Measurements from ENCODE around the gene AADAT.
"Not testable (repeated sequence)": the region's sequence is repeated elsewhere in the genome, so short reads cannot be mapped to it uniquely, and the experiment has no call there.

AADAT gene

DNA sequence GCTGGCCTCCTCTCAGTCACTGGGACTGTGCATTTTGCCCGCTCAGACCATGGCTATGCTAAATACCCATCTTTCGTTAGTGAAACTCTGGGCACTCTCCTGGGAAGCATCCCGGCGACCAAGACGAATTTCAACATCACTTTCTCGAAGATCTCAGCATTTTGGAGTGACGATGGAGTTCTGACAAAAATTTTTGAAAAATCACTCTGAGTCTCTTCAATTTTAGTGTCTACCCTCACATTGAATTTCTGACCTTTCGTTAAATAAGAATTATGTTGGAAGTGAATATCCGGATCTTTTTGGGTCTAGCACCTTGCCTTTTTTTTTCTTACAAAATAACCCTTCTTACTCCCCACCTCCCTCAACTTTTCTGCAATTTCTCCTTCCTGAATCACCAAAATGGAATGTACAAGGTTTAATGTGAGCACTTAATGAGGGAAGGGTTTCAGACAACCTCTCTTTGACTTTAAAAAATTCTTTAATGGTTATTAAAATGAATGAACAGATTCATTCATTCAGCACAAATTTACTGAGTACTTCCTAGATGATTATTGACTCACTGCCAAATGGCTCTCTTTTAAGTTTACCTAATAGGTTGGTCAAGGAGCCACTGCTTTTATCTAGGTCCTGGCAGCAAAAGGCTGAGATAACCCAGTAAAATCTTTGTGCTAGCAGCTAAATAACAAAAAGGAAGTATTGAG, 746 bp upstream of the AADAT start:
- DNase-seq (ENCODE audit: low read depth in 1 of 2, low spot score in 1 of 2), result no peak

DNA sequence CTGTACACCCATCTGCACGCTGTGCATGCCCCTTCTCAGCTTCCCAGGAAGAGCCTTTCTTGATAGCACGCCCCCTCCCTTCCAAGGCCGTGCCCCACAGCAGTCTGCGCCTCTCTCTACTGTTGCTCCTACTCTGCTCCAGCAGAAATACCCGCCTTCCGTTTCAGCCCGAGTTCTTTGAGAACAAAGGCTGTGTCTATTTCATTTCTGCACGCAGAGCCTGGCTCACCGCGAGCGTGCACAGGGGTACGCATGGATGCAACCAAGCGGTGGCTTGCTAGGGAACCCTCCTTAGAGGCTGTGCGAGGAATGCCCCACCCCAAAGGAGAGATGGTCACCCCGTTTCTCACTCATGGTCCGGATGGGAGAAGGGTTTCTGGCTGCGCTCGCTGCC, 485 bp downstream of the AADAT start:
- DNase-seq (ENCODE audit: low read depth in 1 of 2, low spot score in 1 of 2), result no peak

DNA sequence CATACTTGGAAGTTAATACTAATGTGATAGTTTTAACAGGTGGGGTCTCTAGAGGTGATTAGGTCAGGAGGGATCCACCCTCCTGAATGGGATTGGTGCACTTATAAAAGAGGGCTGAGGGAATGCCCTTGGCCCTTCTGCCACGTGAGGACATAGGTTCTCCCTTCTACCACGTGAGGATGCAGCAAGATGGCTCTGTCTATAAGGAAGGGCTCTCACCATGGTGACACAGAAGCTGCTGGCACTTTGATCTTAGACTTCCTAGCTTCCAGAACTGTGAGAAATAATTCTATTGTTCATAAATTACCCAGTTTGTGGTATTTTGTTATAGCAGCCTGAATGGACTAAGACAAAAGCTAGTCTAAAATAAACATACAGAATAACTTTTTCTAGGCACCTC, 1.0 kb downstream of the AADAT start:
- no peak for DNase-seq (ENCODE audit: low read depth in 1 of 2, low spot score in 1 of 2)

DNA sequence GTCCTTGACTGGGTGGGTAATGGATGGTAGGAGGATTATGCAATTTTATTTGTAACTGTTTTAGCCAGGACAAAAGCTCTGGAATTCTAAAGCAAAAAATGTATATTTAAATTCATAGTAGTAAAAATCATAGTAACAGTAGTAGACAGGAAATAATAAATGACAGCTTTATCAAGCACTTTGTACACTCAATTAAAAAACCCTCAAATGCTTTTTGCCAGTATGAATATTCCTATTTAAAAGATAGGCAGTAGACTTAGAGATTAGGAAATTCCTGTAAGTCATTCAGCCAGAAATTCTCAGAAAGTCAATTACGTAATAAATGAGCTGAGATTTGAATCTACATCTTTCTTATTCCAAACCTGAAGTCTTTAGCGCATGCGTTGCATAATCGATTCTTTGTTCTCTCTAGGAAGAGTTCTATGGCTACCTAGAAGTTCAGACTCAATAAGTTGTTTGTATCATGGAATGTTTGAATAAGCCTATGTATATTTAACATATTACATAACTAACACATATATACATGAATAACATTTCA, 2.5 kb downstream of the AADAT start:
- DNase-seq (ENCODE audit: low read depth in 1 of 2, low spot score in 1 of 2), result no peak

DNA sequence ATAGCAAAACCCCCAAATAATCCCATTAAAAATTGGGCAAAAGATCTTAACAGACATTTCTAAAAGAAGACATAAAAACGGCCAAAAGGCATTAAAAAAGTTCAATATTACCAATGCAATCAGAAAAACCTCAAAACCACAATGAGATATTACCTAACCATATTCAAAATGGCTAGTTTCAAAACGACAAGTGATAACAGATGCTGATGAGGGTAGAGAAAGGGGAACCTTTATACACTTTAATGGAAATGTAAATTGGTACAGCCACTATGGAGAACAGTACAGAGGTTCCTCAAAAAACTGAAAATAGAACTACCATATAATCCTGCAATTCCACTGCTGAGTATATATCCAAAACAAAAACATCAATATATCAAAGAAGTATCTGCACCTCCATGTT, 6.2 kb downstream of the AADAT start:
- no peak for DNase-seq (ENCODE audit: low read depth in 1 of 2, low spot score in 1 of 2)

DNA sequence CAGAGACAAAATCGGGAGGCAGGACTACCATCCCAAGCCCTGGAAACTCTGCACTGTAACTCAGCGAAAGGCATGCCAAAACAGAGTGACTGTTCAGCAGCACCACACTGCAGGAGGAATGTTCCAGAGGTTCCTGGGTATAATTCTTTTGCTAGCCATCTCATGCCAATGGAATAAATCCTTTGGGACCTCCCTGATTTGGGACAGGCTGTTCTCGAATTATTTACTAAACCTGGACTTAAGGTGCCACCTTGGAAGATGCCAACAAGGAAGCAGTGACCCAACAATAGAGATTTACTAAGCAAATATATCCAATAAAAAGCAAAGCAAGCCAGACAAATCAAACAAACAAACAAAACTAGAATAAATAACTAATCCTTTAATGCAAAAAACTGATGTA, 9.3 kb downstream of the AADAT start:
- no peak for DNase-seq (ENCODE audit: low read depth in 1 of 2, low spot score in 1 of 2)

DNA sequence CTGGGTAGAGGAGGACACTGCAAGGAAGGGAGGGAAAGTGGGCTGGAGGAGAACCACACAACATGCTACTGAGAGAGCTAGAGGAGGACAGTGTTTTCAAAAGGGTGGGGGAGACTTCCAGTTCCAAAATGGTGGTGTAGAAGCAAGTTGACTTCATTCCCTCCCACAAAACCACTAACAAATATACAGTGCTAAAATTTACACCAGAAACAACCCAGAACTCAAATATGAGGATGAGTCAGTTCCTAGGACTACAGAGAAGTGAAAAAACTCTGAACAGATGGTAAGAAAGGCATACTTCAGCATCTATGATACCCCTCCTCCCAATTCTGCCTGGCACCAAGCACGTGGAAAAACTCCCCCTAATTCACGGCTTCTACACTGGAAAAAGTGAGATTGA, 9.8 kb downstream of the AADAT start:
- DNase-seq (ENCODE audit: low read depth in 1 of 2, low spot score in 1 of 2), result no peak

DNA sequence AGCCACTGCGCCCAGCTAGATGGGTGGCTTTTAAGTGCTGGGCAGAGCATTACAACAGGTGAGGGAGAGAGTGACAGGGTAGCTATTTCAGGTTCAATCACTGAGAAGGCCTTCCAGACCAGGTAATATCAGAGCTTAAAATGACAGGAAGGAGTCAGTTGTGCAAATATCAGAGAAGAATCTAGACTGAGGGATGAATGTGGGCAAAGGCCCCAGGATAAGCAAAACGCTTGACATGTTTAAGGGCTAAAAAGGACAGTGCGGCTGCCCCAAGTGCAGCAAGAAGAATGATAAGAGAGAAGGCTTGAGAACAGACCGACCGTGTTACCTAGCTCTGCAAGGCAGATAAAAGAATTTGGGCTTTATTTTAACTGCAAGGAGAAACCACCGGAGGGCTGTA, 18.6 kb downstream of the AADAT start:
- DNase-seq (ENCODE audit: low read depth in 1 of 2, low spot score in 1 of 2), result no peak

DNA sequence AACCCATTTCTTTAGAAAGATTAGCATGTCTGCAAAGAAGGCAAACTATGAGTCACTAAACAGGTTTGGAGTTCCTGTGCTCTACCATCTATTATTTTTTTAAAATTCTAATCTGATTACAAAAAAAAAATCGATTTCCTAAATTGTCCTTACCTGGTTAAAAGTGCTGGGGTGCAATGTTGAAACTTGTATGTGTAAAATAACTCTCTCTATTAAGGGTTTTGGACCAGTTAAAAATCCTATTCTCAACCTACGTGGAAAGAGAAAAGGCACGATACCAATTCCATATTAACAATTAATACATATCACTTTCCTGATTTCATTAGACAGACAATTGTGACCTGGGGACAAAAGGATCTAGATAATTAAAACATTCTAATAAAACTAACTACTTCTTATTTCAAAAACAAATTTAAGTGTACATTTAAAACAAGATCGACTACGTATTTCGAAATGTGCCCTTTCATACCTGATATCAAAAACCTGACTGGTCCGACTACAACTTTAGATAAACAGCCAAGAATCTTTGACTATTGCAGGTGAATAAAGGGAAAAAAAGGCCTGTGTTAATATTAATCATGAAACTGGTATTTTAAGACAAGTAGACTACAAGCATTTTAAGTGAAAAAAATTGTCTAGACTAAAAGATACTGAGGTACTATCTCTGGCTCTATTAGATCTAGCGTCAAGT, 21.2 kb downstream of the AADAT start:
- DNase-seq (ENCODE audit: low read depth in 1 of 2, low spot score in 1 of 2), result no peak

DNA sequence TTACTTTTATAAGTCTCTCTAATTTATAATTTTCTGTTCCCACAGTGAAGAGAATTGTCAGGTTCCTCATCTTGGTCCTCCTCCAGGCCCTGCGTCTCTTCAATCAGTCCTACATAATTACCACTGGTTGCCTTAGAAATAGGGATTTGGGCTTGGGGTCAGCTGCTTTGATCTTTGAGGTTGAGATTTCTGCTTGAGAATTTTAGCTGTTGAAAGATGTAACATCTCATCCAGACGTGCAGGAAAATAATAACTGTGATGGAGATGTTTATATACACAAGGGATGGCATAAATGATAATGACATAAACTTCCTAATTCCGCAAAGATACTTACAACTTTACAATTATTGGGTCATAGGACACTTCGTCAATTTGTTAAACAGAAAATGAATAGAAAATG, 30.3 kb downstream of the AADAT start:
- DNase-seq (ENCODE audit: low read depth in 1 of 2, low spot score in 1 of 2), result no peak

DNA sequence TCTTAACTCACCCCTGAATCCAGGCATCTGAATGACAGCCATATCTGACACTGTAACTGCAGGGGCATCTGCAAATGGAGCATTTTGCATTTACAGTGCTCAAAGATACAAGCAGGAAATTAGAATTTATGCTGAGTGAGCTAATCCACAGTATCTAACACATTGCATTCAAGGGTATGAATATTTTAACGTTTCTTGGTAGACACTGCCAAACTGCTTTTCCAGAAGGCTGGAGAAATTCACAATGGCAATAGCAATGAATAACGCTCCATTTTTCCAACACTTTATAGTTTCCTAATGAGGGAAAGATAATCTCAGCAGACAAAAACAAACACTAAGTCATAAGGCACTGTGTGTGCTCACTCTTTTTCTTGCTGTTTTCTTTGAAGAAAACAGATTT, 30.9 kb downstream of the AADAT start:
- no peak for DNase-seq (ENCODE audit: low read depth in 1 of 2, low spot score in 1 of 2)

DNA sequence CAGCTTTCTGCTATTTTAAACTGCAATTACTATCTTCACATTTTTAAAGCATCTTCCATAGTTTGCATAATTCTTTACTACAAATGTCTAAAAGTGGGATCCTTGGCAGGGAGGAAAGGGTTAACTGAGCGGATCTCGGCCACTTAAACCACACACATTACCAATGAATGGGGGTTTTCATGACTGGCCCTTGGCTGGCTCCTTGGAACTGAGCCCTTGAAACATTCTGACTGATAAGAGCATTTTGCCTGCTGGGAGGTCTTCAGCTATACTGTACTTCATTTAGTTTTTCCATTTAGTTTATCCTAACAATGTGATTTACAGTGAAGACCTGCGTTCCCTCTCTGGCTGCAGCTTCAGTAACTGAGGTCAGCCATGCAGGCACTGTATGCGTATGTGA, 31.9 kb downstream of the AADAT start:
- no peak for DNase-seq (ENCODE audit: low read depth in 1 of 2, low spot score in 1 of 2)

DNA sequence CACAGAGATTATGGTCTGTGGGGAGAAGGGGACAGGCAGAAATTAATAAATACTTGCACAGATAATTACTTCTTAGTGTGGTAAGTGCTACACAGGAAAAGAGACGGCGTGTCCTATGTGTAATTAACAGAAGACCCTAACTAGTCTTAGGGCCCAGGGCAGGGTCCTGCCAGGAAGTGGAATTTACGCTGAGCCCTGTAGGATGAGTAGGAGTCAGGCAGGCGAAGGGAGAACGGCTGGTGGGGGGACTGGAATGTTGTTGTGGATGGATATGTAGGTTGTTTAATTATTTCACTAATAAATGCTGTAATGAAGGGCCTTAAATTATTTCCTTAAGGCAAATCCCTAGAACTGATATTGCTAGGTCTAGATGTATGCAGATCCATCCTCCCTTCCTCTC, 36.8 kb downstream of the AADAT start:
- DNase-seq (ENCODE audit: low read depth in 1 of 2, low spot score in 1 of 2), result no peak

DNA sequence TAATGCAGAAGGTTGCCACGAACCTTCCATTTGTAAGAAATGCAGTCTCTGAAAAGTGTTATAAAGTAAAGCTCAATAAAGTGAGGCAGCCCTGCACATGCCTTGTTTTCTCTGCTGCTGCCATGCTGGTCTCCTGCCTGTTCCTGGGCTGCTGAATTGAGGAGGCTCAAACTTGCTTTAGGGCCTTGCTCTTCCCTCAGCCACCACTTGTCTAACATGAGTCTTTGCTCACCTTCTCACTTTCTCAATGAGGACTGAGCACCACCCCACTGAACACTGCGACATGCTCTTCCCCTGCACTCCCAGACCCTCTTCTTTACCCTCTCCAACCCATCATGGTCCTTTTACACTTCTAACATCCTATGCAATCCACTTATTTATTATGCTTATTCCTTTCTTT, 38.4 kb downstream of the AADAT start:
- DNase-seq (ENCODE audit: low read depth in 1 of 2, low spot score in 1 of 2), result no peak

DNA sequence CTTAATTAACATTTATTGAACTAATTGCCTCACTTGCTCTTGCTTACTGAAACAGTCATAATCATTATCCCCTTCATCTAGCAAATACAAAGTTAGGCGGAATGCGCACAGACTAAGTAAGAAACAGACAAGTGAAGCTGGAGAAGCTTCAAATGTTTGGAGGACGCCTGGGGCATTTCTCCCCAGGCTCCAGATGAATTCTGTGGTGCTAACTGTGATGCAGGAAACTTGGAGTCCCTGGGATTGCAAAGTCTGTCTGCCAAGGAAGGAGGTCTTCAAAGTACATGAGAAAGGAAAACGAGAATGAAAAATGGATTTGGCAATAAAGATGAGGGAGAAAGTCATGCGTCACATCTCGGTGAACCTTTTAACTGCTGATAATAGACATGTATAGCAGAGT, 40.0 kb downstream of the AADAT start:
- no peak for DNase-seq (ENCODE audit: low read depth in 1 of 2, low spot score in 1 of 2)

DNA sequence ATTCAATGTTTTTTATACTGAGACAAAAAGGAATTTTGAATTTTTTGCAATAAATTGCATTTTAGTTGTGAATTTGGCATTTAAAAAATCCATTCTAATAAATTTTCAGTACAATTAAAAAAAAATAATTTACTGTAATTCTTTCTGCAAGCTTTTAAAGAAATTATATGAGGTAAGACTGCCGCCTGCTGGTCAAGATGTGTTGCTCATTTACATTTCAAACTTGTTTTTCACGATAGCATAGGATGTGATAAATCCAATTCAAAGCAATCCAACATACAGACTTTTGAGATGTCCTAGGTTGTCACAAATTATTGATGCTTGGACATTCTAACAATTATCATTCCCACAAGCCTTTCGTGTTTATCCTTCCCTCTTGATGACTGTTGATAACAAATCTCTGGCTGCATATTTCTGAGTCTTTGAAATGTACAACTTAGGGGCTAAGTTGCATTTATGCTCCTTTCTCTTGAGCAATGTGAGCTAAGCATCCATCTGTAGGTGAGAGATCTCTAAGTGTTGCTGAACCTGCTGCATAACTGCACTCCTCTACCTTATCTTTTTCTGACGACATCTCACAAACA, 41.9 kb downstream of the AADAT start:
- DNase-seq (ENCODE audit: low read depth in 1 of 2, low spot score in 1 of 2), result peak in 1 of 2 donors; percentile 37

DNA sequence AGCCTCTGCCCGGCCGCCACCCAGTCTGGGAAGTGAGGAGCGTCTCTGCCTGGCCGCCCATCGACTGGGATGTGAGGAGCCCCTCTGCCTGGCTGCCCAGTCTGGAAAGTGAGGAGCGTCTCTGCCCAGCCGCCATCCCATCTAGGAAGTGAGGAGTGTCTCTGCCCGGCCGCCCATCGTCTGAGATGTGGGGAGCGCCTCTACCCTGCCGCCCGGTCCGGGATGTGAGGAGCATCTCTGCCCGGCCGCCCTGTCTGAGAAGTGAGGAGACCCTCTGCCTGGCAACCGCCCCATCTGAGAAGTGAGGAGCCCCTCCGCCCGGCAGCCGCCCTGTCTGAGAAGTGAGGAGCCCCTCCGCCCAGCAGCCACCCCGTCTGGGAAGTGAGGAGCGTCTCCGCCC, 43.6 kb downstream of the AADAT start:
- not testable (repeated sequence) for DNase-seq (ENCODE audit: low read depth in 1 of 2, low spot score in 1 of 2)

DNA sequence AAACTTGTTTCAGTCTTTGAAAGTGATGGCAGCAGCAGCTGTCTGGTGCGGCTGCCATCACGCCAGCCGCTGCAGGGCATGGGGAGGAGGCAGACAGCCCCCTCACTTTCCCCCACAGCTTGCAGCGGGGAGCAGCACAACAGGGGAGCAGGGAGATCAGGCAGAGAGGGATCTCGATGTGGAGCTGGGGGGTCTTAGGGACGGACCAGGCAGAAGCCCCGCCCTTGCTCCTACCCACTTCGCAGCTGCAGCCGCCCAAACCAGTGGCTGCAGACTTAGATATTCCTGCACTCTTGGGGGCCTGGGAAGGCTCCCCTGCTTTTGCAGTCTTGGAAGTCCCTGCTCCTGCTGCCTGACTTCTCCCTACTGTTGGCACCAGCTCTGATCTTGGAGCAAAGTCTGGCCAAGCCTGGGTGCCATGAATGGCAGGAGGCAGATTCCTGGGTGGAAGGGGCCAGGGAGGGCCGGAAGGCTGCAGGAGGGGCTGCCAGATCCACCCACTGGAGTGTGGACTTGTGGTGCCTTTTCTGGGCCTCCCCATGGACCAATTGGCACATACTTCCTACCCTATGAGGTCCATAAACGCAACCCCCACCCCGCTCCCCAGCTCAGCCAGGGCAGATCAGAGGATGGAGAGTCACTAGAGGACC, 49.6 kb downstream of the AADAT start:
- no peak for DNase-seq (ENCODE audit: low read depth in 1 of 2, low spot score in 1 of 2)

DNA sequence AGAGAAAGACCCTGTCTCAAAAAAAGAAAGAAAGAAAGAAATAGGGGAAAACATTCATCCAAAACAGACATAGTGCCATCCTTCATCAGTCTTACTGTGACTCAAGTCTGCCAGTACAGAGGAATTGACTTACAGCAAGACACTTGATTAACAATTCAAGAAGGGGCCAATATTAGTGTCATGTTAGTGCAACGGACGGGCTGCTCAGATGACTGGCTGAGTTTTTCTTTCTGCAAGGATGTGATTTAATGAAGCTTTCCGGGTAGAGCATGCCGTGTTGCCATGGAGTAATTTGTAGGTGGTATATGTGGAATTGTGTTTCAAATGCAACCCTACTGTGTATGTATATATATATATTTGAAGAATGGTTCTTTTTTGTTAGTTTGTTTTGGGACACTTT, 51.0 kb downstream of the AADAT start:
- no peak for DNase-seq (ENCODE audit: low read depth in 1 of 2, low spot score in 1 of 2)

DNA sequence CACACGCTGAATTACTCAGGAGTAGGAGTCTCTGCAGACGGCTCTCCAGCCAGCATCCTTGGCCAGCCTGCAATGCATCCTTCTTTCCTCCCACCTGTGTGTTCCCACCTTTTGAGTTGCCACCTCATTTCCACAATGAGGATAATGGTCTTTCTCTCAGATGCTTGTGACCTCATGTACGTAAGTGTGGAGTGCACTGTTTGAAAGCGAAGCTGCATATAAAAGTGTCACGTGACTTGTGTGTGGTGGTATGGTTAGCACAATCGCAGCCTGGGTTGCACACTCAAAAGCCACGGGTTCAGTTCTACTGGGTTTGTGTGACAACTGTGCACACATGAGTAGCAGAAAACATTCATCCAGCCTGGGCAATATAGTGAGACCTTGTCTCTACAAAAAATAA, 51.5 kb downstream of the AADAT start:
- no peak for DNase-seq (ENCODE audit: low read depth in 1 of 2, low spot score in 1 of 2)

DNA sequence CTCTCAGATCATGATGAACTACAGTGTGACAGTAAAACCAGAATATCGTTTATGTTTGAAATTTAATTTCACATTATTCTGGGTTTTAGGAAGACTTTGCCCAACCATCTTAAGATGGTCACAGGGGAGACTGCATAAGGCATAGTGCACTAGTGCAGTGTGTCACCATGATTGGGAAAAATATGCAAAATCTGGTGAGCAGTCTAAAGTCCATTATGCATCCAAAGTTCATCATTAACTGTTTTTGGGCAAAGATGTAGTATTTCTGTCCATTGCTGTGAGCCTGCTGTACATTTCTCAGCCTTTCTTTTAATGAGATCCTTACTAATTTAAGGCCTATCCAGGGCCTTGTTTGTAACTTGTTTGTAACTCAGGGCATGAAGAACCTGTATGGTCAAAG, 52.3 kb downstream of the AADAT start:
- no peak for DNase-seq (ENCODE audit: low read depth in 1 of 2, low spot score in 1 of 2)

DNA sequence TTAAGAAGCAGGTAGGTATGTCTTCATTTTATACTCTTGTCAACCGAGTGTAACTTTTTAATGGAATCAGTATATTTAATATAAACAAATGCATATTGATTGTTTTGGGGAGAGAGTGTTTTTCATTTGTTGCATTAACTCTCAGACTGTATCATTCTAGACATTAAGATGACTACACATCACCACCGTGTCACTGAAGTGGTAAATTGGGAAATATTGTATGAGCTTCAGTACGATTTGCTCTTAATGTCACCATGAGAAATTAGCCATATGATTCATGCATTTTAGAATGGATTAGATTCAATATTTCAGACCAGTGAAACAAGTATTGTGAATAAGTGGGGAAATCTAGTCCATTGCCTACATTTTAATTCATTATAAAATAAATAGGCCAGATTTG, 53.9 kb downstream of the AADAT start:
- no peak for DNase-seq (ENCODE audit: low read depth in 1 of 2, low spot score in 1 of 2)

All from activated CD4-positive, alpha-beta T cell treated with anti-CD3 and anti-CD28 coated beads, Interleukin-2, amount 50 U/mL, for 24 hours (primary cell).